ENCODE results near the gene TANGO6. TPM values are rescaled to one million over a fixed set of nuclear protein-coding genes. Genes with fewer than 3 reads are reported as not detected.

Gene TANGO6
- total RNA-seq, 1 donor from 2014 or later, result 10.9 TPM

DNA sequence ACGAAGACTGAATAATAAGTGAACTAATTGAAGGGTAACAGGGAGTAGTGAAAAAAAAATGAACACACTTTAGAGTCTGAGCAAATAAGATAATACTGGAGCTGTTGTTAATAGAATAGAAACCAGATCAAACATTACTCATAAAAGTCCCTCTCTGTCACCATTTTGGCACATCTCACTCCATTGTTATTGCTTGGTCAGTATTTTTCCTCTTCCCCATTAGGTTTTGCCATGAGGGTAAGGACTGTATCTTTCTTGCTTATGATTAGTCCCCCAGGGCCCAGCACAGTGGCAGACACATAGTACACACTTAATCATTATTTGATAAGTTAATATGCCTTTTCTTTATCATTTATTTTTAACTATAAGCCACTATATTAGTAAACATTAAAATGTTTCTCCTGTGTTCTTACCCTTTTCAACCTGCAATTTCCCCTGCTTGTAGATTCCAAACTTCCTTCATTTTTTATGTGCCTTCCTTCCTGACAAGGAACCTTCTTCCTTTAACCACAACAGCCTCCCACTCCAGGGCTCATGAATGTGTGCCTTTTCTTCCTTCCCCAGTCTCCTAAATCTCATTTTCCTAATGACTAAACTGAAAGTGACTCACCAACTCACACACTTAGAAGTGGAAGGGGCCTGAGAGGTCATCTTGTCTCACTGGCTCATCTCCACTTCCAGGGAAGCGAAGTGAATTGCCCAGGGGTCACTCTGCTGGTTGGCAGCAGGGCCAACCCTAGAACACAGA, 173.9 kb downstream of the TANGO6 start:
- Histone ChIP-seq H3K27me3 (ENCODE audit: control insufficient read depth, insufficient read depth, low read length) (no peaks in the 10 kb centered on the region), H3K4me3 (ENCODE audit: low read depth, low read length) (no peak overlapping the region), H3K36me3 (ENCODE audit: control insufficient read depth, insufficient read depth, low read length) (no peaks in the 10 kb centered on the region)
- DNase-seq (ENCODE audit: low read depth), result peak; percentile 64
- TF ChIP-seq, protein P1, sequence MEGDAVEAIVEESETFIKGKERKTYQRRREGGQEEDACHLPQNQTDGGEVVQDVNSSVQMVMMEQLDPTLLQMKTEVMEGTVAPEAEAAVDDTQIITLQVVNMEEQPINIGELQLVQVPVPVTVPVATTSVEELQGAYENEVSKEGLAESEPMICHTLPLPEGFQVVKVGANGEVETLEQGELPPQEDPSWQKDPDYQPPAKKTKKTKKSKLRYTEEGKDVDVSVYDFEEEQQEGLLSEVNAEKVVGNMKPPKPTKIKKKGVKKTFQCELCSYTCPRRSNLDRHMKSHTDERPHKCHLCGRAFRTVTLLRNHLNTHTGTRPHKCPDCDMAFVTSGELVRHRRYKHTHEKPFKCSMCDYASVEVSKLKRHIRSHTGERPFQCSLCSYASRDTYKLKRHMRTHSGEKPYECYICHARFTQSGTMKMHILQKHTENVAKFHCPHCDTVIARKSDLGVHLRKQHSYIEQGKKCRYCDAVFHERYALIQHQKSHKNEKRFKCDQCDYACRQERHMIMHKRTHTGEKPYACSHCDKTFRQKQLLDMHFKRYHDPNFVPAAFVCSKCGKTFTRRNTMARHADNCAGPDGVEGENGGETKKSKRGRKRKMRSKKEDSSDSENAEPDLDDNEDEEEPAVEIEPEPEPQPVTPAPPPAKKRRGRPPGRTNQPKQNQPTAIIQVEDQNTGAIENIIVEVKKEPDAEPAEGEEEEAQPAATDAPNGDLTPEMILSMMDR (IDR thresholded peaks at IDR 0.05; ENCODE audit: insufficient read depth, low read length, poor library complexity, severe bottlenecking), result no peak

DNA sequence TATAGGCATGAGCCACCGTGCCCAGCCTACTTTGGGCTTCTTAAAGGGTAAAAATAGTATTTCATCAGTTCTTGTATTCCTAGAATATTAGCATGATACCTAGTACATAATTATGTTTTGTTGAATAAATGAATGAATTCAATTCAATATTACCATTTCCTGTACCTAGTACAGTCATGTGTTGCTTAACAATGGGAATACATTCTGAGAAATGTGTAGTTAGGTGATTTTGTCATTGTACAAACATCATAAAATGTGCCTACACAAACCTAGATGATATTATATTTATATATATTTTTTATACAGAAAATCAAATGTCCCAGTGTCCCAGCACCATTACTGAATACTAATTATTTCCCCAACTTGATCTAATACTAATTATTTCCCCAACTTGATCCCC, 176.5 kb downstream of the TANGO6 start:
- Histone ChIP-seq H3K27me3 (ENCODE audit: control insufficient read depth, insufficient read depth, low read length) (no peaks in the 10 kb centered on the region), H3K36me3 (ENCODE audit: control insufficient read depth, insufficient read depth, low read length) (no peaks in the 10 kb centered on the region), H3K4me3 (ENCODE audit: low read depth, low read length) (no peak overlapping the region)
- TF ChIP-seq, protein P1 (IDR thresholded peaks at IDR 0.05; ENCODE audit: insufficient read depth, low read length, poor library complexity, severe bottlenecking), result no peak
- DNase-seq (ENCODE audit: low read depth), result no peak

DNA sequence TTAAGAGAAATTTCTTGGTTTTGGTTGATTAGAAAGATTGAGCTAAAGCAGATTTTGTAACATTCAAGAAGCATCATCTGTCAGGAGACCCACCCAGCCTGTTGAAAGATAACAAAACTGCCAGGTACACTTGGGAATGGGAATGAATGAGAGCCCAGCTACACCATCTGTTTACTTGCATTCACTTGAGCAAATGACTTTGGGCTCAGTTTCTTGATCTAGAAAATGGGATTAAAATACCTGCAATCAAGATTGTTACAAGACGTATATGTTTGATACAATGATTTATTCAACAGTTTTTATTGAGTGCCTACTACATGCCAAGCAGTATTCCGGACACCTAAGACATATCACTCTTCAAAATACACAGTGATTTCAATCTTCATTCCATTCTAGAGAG, 185.8 kb downstream of the TANGO6 start:
- Histone ChIP-seq H3K4me3 (ENCODE audit: low read depth, low read length) (no peak overlapping the region), H3K27me3 (ENCODE audit: control insufficient read depth, insufficient read depth, low read length) (no peaks in the 10 kb centered on the region), H3K36me3 (ENCODE audit: control insufficient read depth, insufficient read depth, low read length) (no peaks in the 10 kb centered on the region)
- DNase-seq (ENCODE audit: low read depth), result no peak
- TF ChIP-seq, protein P1 (IDR thresholded peaks at IDR 0.05; ENCODE audit: insufficient read depth, low read length, poor library complexity, severe bottlenecking), result no peak

DNA sequence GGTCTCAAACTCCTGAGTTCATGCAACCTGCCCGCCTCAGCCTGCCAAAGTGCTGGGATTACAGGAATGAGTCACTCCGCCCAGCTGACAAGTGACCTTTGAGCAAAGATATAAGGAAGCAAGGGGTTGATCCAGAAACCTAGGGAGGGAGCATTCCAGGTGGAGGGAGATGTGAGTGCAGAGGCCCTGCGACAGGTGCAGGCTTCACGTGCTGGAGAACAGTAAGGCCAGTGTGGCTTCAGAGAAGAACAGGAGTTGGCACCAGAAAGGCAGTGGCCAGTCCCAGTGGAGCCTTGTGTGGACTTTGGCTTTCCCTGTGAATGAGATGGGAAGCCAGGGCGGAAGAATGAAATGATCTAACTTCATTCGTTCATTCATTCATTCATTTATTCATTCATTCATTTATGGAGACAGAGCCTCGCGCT, 188.6 kb downstream of the TANGO6 start:
- Histone ChIP-seq H3K36me3 (ENCODE audit: control insufficient read depth, insufficient read depth, low read length) (no peaks in the 10 kb centered on the region), H3K27me3 (ENCODE audit: control insufficient read depth, insufficient read depth, low read length) (no peaks in the 10 kb centered on the region), H3K4me3 (ENCODE audit: low read depth, low read length) (no peak overlapping the region)
- TF ChIP-seq, protein P1 (IDR thresholded peaks at IDR 0.05; ENCODE audit: insufficient read depth, low read length, poor library complexity, severe bottlenecking), result no peak
- DNase-seq (ENCODE audit: low read depth), result no peak

DNA sequence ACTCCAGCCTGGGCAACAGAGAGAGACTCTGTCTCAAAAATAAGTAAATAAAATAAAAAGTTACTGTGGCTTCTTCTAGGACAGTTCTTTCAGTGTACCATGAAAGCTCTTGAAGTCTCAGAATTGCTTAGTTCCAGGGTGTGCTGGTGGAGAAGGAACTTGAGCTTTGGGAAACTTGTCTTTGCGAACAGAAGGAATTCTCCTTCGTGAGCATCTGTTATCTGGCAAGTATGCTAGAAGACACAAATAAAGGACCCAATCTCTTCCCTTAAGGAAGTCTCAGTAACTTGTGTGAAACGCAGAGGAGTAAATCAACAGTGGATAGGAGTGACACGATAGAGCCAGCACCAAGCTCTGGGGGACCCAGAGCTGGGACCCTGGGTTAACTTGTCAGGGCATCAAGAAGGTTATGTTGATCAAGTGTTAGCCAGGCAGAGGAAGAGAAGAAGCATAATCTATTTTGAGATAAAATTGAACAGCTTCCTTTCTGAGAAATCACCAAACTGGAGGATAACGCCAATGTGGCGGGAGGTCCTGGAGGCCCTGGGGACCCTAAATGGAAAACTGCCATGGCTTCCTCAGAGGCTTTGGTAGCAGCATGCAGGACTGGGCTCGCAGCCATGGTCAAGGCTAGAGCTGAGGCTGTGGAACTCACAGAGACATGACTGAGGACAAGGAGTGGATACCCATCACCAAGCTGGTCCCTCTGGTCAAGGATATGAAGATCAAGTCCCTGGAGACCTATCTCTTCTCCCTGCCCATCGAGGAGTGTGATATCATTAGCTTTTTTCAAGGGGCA, 190.0 kb downstream of the TANGO6 start:
- H3K36me3 ChIP-seq (ENCODE audit: control insufficient read depth, insufficient read depth, low read length), result no peaks in the 10 kb centered on the region
- no peaks in the 10 kb centered on the region for H3K27me3 ChIP-seq (ENCODE audit: control insufficient read depth, insufficient read depth, low read length)
- no peak for DNase-seq (ENCODE audit: low read depth)
- no peak overlapping the region for H3K4me3 ChIP-seq (ENCODE audit: low read depth, low read length)
- TF ChIP-seq, protein P1 (IDR thresholded peaks at IDR 0.05; ENCODE audit: insufficient read depth, low read length, poor library complexity, severe bottlenecking), result no peak
